Effector memory CD4-positive, alpha-beta T cell (primary cell): Measurements from ENCODE around the gene ZC3H4.
A peak's percentile ranks its signal among the peaks of the same experiment; 100 is the strongest.

ENCODE experiments used
- DNase-seq, 3 donors: peaks; one replicate each; pipeline ENCODE4 v3.0.0-alpha.2; 2020
- H3K27ac ChIP-seq: 2 replicates; pipeline ENCODE4 v1.7.0; 2013; ENCODE audit warnings: mild to moderate bottlenecking, low read length, moderate library complexity; ENCODE audit not compliant: insufficient read depth, poor library complexity, severe bottlenecking
- H3K27me3 ChIP-seq: replicated peaks from 2 replicates; pipeline ENCODE4 v1.7.0; 2013; ENCODE audit warnings: mild to moderate bottlenecking, low read length; ENCODE audit not compliant: insufficient read depth, control insufficient read depth, poor library complexity, severe bottlenecking
- H3K36me3 ChIP-seq: 2 replicates; pipeline ENCODE4 v1.7.0; 2013; ENCODE audit warnings: mild to moderate bottlenecking, low read length, moderate library complexity; ENCODE audit not compliant: control insufficient read depth, insufficient read depth
- H3K4me1 ChIP-seq: 2 replicates; pipeline ENCODE4 v1.7.0; 2013; ENCODE audit warnings: low read length, mild to moderate bottlenecking; ENCODE audit not compliant: control insufficient read depth, insufficient read depth, poor library complexity, severe bottlenecking
- H3K4me3 ChIP-seq: 2 replicates; pipeline ENCODE4 v1.7.0; 2013; ENCODE audit warnings: low read length, low read depth, mild to moderate bottlenecking; ENCODE audit not compliant: insufficient read depth, poor library complexity, severe bottlenecking
- H3K9me3 ChIP-seq: 2 replicates; pipeline ENCODE4 v1.7.0; 2013; ENCODE audit warnings: mild to moderate bottlenecking, low read length, moderate library complexity; ENCODE audit not compliant: control insufficient read depth

The ZC3H4 gene

DNA sequence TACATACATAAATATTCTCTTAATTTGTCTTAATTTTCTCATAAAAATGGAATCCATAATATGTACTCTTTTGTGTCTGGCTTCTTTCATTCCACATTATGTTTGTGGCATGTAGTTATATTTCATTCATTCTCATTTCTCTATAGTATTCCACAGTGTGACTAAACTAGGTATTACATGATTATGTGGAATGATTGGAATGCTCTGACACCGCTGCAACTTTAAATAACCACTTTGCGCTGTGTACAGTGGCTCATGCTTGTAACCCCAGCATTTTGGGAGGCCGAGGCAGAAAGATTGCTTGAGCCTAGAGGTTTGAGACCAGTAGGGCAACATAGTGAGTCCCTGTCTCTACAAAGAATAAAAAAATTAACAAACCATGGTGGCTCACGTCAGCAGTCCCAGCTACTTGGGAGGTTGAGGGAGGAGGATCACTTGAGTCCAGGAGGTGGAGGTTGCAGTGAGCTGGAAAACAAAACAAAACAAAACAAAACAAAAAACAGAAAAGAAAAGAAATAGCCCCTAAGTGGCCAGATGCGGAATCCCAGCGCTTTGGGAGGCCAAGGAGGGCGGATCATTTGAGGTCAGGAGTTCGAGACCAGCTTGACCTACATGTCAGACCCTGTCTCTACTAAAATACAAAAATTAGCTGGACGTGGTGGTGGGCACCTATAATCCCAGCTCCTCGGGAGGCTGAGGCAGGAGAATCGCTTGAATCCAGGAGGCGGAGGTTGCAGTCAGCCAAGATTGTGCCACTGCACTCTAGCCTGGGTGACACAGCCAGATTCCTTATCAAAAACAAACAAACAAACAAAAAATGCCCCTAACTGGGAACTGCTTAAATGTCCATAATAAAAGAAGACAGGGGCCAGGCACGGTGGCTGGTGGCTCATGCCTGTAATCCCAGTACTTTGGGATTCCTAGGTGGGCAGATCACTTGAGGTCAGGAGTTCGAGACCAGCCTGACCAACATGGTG, 9.1 kb upstream of the ZC3H4 start:
- Histone ChIP-seq H3K4me1 (no peaks in the 10 kb centered on the region), H3K4me3 (no peak overlapping the region), H3K27me3 (no peaks in the 10 kb centered on the region), H3K27ac (no peak overlapping the region), H3K9me3 (no peaks in the 10 kb centered on the region), H3K36me3 (no peaks in the 10 kb centered on the region)
- no peak for DNase-seq

DNA sequence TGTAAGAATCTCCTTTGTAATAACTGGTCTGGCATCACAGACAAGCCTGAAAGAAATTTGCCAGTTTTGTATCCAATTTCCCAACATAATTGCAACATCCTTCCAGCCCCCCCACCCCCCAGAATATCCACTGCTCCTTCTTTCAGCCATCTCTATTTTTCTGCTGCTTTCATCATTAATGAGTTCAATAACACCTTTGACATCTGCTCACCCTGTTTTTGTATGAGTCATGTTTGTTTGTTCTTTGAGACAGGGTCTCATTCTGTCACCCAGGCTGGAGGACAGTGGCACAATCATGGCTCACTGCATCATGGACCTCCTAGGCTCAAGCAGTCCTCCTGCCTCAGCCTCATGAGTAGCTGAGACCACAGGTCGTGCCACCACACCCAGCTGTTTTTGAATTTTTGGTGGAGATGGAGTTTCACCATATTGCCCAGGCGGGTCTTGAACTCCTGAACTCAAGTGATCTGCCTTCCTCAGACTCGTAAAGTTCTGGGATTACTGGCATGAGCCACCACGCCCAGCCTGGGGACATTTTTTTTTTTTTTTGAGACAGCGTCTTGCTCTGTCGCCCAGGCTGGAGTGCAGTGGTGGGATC, 7.0 kb upstream of the ZC3H4 start:
- no peak overlapping the region for H3K4me3 ChIP-seq
- no peaks in the 10 kb centered on the region for H3K36me3 ChIP-seq
- no peaks in the 10 kb centered on the region for H3K4me1 ChIP-seq
- no peaks in the 10 kb centered on the region for H3K9me3 ChIP-seq
- no peaks in the 10 kb centered on the region for H3K27me3 ChIP-seq
- DNase-seq, result no peak
- H3K27ac ChIP-seq, result no peak overlapping the region

- Histone ChIP-seq H3K27me3 (no peaks in the 10 kb centered on the region), H3K4me3 (peak overlapping the region; percentile 90)
- DNase-seq, result no peak
These were observed 475 bp upstream of the ZC3H4 start for GRCh38 chr19:47113850-47114651.

DNA sequence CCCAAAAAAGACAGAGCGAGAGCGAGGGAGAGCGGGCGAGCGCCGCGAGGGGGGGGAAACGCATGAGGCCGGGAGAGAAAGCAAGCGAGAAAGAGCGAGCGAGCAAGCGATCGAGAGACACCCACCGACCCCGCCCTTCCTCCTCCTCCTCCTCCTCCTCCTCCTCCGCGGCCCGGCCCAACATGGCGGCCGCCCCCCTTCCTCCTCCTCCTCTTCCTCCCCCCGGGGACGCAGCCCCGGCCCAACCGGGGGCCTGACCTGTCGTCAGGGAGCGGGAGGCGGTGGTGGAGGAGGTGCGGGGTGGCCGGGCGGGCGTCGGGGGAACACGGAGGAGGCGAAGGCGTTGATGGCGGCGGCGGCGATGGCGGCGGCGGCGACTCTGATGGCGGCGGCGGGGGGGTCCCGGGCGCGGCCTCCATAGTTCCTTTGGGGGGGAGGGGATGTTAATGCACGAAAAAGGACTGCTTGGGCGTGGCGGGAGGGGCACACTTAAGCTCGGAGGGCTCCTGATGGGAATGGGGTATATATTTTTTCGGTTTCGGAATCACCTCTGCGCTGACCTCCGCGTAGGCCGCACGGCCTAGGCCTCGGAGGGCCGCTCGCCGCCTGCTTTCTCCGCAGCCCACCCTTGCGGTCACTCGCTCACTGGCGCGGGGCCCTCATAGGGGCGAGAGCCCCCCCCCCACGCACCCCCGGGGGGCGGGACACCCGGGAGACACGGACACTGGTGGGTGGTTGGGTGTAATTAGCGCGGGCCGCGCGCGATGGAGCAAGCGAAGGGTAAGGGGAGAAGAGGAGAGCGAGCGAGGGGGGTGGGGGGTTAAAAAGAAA, 1.2 kb downstream of the ZC3H4 start:
- H3K9me3 ChIP-seq, result no peaks in the 10 kb centered on the region
- H3K36me3 ChIP-seq, result no peaks in the 10 kb centered on the region
- no peaks in the 10 kb centered on the region for H3K27me3 ChIP-seq
- peak overlapping the region; percentile 90 for H3K4me3 ChIP-seq
- peak overlapping the region; percentile 99 for H3K27ac ChIP-seq
- peak; percentile 69 to 83 (median 77) for DNase-seq
- peaks cover 23% of the 10 kb centered on the region for H3K4me1 ChIP-seq

More at GRCh38 chr19:47113850-47114651, 475 bp upstream of the ZC3H4 start:
- Histone ChIP-seq H3K4me1 (peaks cover 11% of the 10 kb centered on the region), H3K27ac (peak overlapping the region; percentile 99), H3K36me3 (no peaks in the 10 kb centered on the region), H3K9me3 (no peaks in the 10 kb centered on the region)

DNA sequence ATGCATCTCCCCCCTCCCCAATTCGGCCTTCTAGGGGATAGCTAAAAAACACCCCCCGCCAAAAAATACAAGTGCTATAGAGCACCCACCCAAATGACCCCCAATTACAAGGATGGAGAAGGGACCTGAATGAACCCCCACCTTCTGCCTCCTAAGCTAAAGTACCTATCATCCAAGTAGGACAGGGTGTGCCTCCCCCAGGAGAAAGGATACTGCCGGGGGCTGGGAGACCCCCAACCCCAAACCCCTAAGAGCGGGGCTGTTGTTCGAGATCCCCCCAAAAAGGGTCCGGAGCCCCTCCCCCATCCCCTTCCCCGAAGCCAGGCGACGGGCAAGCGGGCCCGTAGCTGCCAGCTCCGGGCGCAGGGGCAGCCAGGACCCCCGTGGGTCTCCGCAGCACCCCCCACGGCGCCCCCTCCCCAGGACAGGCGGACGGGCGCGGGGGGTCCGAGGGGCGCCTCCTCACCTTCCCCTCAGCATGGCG, 1.9 kb downstream of the ZC3H4 start:
- no peak for DNase-seq

DNA sequence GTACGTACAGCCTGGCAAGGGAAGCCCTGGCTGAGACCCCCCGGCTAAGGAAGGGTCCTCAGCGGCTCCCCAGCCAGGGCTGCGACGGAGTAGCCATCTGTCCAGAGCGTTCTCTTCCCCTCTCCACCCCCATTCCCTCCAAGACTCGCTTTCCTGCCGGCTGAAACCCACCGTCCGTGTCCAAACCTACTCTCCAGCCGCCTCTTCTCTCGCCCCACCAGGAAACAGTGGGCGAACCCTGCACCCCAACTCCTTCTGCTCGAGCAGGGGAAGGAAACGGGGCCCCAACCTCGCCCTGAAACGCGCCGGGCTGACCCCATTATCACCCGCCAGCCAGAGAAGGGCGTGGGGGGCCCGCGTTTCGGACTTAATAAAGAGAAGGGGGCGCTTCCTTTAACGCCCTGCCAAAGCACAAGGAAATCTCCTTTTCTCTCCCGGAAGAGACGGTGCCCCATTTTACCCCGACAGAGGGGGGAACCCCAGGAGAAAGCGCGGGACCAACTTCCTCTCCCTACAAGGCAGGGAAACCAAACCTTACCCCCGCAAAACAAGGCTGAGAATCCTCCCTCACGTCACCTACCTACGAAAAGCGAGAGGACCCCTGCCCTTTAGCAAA, 2.5 kb downstream of the ZC3H4 start:
- peak in 2 of 3 donors; percentile 29 to 44 for DNase-seq
- Histone ChIP-seq H3K4me3 (peak overlapping the region; percentile 90), H3K27me3 (no peaks in the 10 kb centered on the region), H3K27ac (peak overlapping the region; percentile 99), H3K4me1 (peaks cover 34% of the 10 kb centered on the region), H3K9me3 (no peaks in the 10 kb centered on the region), H3K36me3 (no peaks in the 10 kb centered on the region)

More for the DNA sequence above, 1.9 kb downstream of the ZC3H4 start:
- Histone ChIP-seq H3K4me3 (peak overlapping the region; percentile 90), H3K36me3 (no peaks in the 10 kb centered on the region), H3K27ac (peak overlapping the region; percentile 99), H3K9me3 (no peaks in the 10 kb centered on the region), H3K27me3 (no peaks in the 10 kb centered on the region), H3K4me1 (peaks cover 29% of the 10 kb centered on the region)

GRCh38 chr19:47110521-47111005, 3.0 kb downstream of the ZC3H4 start:
- H3K27me3 ChIP-seq, result no peaks in the 10 kb centered on the region
- H3K4me1 ChIP-seq, result peaks cover 34% of the 10 kb centered on the region
- H3K27ac ChIP-seq, result peak overlapping the region; percentile 99
- H3K9me3 ChIP-seq, result no peaks in the 10 kb centered on the region
- peak overlapping the region; percentile 90 for H3K4me3 ChIP-seq
- H3K36me3 ChIP-seq, result no peaks in the 10 kb centered on the region
- DNase-seq, result peak in 1 of 3 donors; percentile 39

GRCh38 chr19:47109541-47110375, 3.8 kb downstream of the ZC3H4 start:
- Histone ChIP-seq H3K4me1 (peaks cover 34% of the 10 kb centered on the region), H3K36me3 (no peaks in the 10 kb centered on the region), H3K4me3 (peak overlapping the region; percentile 90), H3K27me3 (no peaks in the 10 kb centered on the region), H3K27ac (peak overlapping the region; percentile 99), H3K9me3 (no peaks in the 10 kb centered on the region)
- DNase-seq, result no peak
